Stomach (tissue), 4 donors: ENCODE data around the gene WHRN.

Source experiments
- POLR2A ChIP-seq, 4 donors: fragments of 450-650 bp; IDR thresholded peaks; one replicate each; pipeline ENCODE4 v1.6.1; 2016; ENCODE audit warnings: antibody characterized with exemption in 4 of 4, control low read depth in 2 of 4, mild to moderate bottlenecking in 1 of 4, moderate library complexity in 1 of 4
- TF ChIP-seq, protein P1 (sequence below), 7 experiments: fragments of 450-650 bp in 4 of 7; fragments of 200-600 bp in 3 of 7; sonication (generic) in 3 of 7; IDR thresholded peaks; one replicate each; pipeline ENCODE4 v1.5.1; 2016 to 2019; ENCODE audit warnings: antibody characterized with exemption in 7 of 7, control low read depth in 2 of 7, mild to moderate bottlenecking in 1 of 7

DNA sequence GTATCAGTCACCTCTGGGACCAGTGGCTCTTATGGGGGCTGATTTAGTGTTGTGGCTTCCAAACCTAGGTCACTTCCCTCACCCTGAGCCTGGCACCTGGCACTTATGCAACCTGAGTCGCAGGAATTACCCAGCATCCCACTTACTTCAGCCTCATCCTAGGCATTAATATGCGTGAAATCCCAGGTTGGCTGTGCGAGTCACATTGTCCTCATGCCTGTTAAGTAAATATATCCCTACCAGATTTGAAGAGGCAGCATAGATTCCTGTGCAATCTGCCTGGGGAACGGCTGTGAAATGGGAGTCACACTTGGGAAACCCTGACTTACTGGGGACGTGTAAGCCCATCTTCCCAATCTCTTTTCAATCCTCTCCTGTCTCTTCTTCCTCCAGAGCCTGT lies 74.8 kb downstream of the WHRN start:
- TF ChIP-seq, protein P1, sequence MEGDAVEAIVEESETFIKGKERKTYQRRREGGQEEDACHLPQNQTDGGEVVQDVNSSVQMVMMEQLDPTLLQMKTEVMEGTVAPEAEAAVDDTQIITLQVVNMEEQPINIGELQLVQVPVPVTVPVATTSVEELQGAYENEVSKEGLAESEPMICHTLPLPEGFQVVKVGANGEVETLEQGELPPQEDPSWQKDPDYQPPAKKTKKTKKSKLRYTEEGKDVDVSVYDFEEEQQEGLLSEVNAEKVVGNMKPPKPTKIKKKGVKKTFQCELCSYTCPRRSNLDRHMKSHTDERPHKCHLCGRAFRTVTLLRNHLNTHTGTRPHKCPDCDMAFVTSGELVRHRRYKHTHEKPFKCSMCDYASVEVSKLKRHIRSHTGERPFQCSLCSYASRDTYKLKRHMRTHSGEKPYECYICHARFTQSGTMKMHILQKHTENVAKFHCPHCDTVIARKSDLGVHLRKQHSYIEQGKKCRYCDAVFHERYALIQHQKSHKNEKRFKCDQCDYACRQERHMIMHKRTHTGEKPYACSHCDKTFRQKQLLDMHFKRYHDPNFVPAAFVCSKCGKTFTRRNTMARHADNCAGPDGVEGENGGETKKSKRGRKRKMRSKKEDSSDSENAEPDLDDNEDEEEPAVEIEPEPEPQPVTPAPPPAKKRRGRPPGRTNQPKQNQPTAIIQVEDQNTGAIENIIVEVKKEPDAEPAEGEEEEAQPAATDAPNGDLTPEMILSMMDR (IDR thresholded peaks at IDR 0.05), result no peak
- TF ChIP-seq POLR2A (IDR thresholded peaks at IDR 0.05), result no peak
